K562 (cell line): ENCODE data around the gene PLXNB1. TPM values are rescaled to one million over a fixed set of nuclear protein-coding genes. Genes with fewer than 3 reads are reported as not detected.

Source experiments
- ATAC-seq: fragments of 200-7000 bp; cut with Tn5 transposase; 3 replicates; pipeline ENCODE4 v1.9.1; 2020; ENCODE audit warnings: moderate library complexity
- BruUV-seq: library from RNA; stranded (reverse); fragments of 400-500 nt; replicated peaks from 2 replicates; lab custom pipeline; 2021; lab: Mats Ljungman, UMichigan
- CTCF ChIA-PET: fragments of 300-600 bp; formaldehyde crosslinking; extraction: SDS; loops from one replicate; lab custom pipeline; 2021; ENCODE audit warnings: low intra/inter-chr PET ratio; lab: Yijun Ruan, JAX
- POLR2A ChIA-PET: fragments of 300-600, 350-650 bp; sonication (Branson Sonifier 250); formaldehyde crosslinking; extraction: SDS; loops from one replicate; lab custom pipeline; 2021; ENCODE audit warnings: antibody characterized with exemption, inconsistent platforms; lab: Yijun Ruan, JAX
- DNase-seq, 4 experiments: peaks; one replicate each; pipeline versions ENCODE4 v3.0.0 to v3.0.0-alpha.2; 2011 to 2018; ENCODE audit warnings: low spot score in 3 of 4, mixed read lengths in 3 of 4; ENCODE audit errors: extremely low read depth in 1 of 4
- FAIRE-seq: peaks from 2 replicates; lab custom pipeline; 2011; peaks lifted over from hg19 to GRCh38; lab: Jason Lieb, UNC
- H2AFZ ChIP-seq: 2 replicates; pipeline ENCODE4 v1.6.0; 2011; ENCODE audit warnings: low read depth, low read length, control low read depth, inconsistent platforms
- H3K27ac ChIP-seq: fragments of 200-600 bp; 3 replicates; pipeline ENCODE4 v1.8.0; 2011; ENCODE audit warnings: low read depth, mild to moderate bottlenecking, control low read depth, inconsistent platforms, low read length, moderate library complexity, mixed read lengths; ENCODE audit errors: extremely low read depth
- H3K27me3 ChIP-seq, 2 experiments: fragments of 300-600 bp in 1 of 2; 2 replicates in 1 of 2; 3 replicates in 1 of 2; pipeline versions ENCODE4 v1.6.0 to v1.8.0; 2011; ENCODE audit warnings: inconsistent platforms in 2 of 2, low read length in 2 of 2, mild to moderate bottlenecking in 1 of 2, mixed read lengths in 1 of 2, moderate library complexity in 1 of 2; ENCODE audit not compliant: control insufficient read depth in 2 of 2, insufficient read depth in 2 of 2
- H3K36me3 ChIP-seq: fragments of 300-600 bp; 3 replicates; pipeline ENCODE4 v1.8.0; 2011; ENCODE audit warnings: mild to moderate bottlenecking, low read length, inconsistent platforms; ENCODE audit not compliant: control insufficient read depth, insufficient read depth
- H3K4me1 ChIP-seq, 2 experiments: fragments of 200-600 bp in 1 of 2; replicated peaks in 1 of 2; 2 replicates in 1 of 2; 3 replicates in 1 of 2; pipeline versions ENCODE4 v1.5.1 to v1.8.0; 2011; ENCODE audit warnings: inconsistent platforms in 2 of 2, low read length in 2 of 2, mild to moderate bottlenecking in 1 of 2, mixed read lengths in 1 of 2, moderate library complexity in 1 of 2; ENCODE audit not compliant: control insufficient read depth in 2 of 2, insufficient read depth in 2 of 2
- H3K4me2 ChIP-seq: 2 replicates; pipeline ENCODE4 v1.6.1; 2011; ENCODE audit warnings: low read length, control low read depth, inconsistent platforms, mixed read lengths; ENCODE audit not compliant: insufficient read depth
- H3K4me3 ChIP-seq: fragments of 200-600 bp; sonication (generic), shearing (Covaris generic); 2 replicates; pipeline ENCODE4 v1.5.1; 2016; ENCODE audit warnings: control low read depth, inconsistent platforms
- H3K79me2 ChIP-seq: fragments of 200-600 bp; 3 replicates; pipeline ENCODE4 v1.8.0; 2011; ENCODE audit warnings: low read length, inconsistent platforms; ENCODE audit not compliant: control insufficient read depth, insufficient read depth
- H3K9ac ChIP-seq, 2 experiments: 2 replicates each; pipeline versions ENCODE4 v1.6.0 to v1.6.1; 2011; ENCODE audit warnings: low read depth in 2 of 2, low read length in 2 of 2, control low read depth in 1 of 2, inconsistent platforms in 1 of 2, mild to moderate bottlenecking in 1 of 2, mixed read lengths in 1 of 2; ENCODE audit not compliant: insufficient read depth in 1 of 2
- H3K9me1 ChIP-seq: one replicate; pipeline ENCODE4 v1.6.0; 2011; ENCODE audit warnings: inconsistent platforms, mild to moderate bottlenecking, low read length, moderate library complexity; ENCODE audit not compliant: control insufficient read depth, insufficient read depth
- H3K9me3 ChIP-seq: replicated peaks from 2 replicates; pipeline ENCODE4 v1.5.1; 2011; ENCODE audit warnings: low read depth, low read length, inconsistent platforms; ENCODE audit not compliant: control insufficient read depth, insufficient read depth
- H4K20me1 ChIP-seq: replicated peaks from 2 replicates; pipeline ENCODE4 v1.6.1; 2011; ENCODE audit warnings: low read length, inconsistent platforms, mixed read lengths; ENCODE audit not compliant: control insufficient read depth, insufficient read depth
- FOXK2 ChIP-seq, 2 experiments: fragments of 450-650 bp; IDR thresholded peaks in 1 of 2; conservative IDR thresholded peaks in 1 of 2; 2 replicates each; pipeline ENCODE4 v1.6.1; 2016; ENCODE audit warnings: low read depth in 2 of 2, mild to moderate bottlenecking in 1 of 2
- FOXP1 ChIP-seq: sonication (generic); formaldehyde crosslinking; IDR thresholded peaks from 2 replicates; pipeline ENCODE4 v1.8.0; 2022; ENCODE audit warnings: mild to moderate bottlenecking, missing genetic modification reagents
- JUN ChIP-seq, 2 experiments: sonication (generic) in 1 of 2; formaldehyde crosslinking in 1 of 2; IDR thresholded peaks; 2 replicates each; pipeline versions ENCODE4 v1.6.1 to v1.8.0; 2012 to 2022; ENCODE audit warnings: borderline replicate concordance in 2 of 2, mild to moderate bottlenecking in 2 of 2, improper control_type of control experiment in 1 of 2, low read depth in 1 of 2, low read length in 1 of 2, missing genetic modification reagents in 1 of 2
- MAFF ChIP-seq: IDR thresholded peaks from 2 replicates; pipeline ENCODE4 v1.6.1; 2012; ENCODE audit warnings: low read length, improper control_type of control experiment
- PHF20 ChIP-seq: fragments of 450-650 bp; IDR thresholded peaks from 2 replicates; pipeline ENCODE4 v1.6.1; 2018; ENCODE audit not compliant: partially characterized antibody
- PML ChIP-seq: IDR thresholded peaks from 2 replicates; pipeline ENCODE4 v1.6.1; 2012; ENCODE audit warnings: low read length, inconsistent platforms
- RFX5 ChIP-seq: IDR thresholded peaks from 2 replicates; pipeline ENCODE4 v1.6.1; 2011; ENCODE audit warnings: low read depth, mild to moderate bottlenecking, improper control_type of control experiment, low read length
- TEAD1 ChIP-seq, 2 experiments: fragments of 450-650 bp in 1 of 2; sonication (generic) in 1 of 2; formaldehyde crosslinking; IDR thresholded peaks; 2 replicates each; pipeline versions ENCODE4 v1.4.0 to v1.8.0; 2020 to 2022; ENCODE audit warnings: mild to moderate bottlenecking in 2 of 2, missing genetic modification reagents in 1 of 2
- YBX1 ChIP-seq: fragments of 450-650 bp; IDR thresholded peaks from 2 replicates; pipeline ENCODE4 v1.7.1; 2016; ENCODE audit warnings: mild to moderate bottlenecking
- ZNF699 ChIP-seq: fragments of 250-450 bp; sonication (Bioruptor Pico); IDR thresholded peaks from 2 replicates; pipeline ENCODE4 v1.8.0; 2021; ENCODE audit warnings: mild to moderate bottlenecking, moderate library complexity; ENCODE audit not compliant: insufficient replicate concordance
- whole genome bisulfite sequencing: fragments of 100-300 bp; shearing (Covaris generic); methylation state at CpG from one replicate; pipeline ENCODE4 v1.1.6; 2016; ENCODE audit warnings: low coverage, mixed read lengths; ENCODE audit not compliant: insufficient coverage; ENCODE audit errors: missing lambda C conversion rate; 5-methylcytosine and 5-hydroxymethylcytosine counted together
- in situ Hi-C: fragments of 300-500 bp; cut with MboI; formaldehyde crosslinking; loops from 4 replicates; pipeline ENCODE4 v1.15.0; 2018; ENCODE audit warnings: inconsistent platforms, mixed read lengths
- intact Hi-C: fragments of 100-400 bp; cut with micrococcal nuclease; formaldehyde crosslinking; loops from 2 replicates; pipeline ENCODE4 v1.14.2; 2022
- polyA plus RNA-seq, 8 experiments: library from polyadenylated mRNA; depleted of rRNA in 4 of 8; stranded (reverse) in 5 of 8; unstranded in 3 of 8; fragments of >200 nt; fragmentation: Nextera tagmentation in 2 of 8; fragmentation: Illumina TruSeq in 1 of 8; extraction: Ambion mirVana in 2 of 8; extraction: Trizol in 1 of 8; gene quantifications; 2 replicates each; pipeline versions ENCODE4 v1.2.1 to v1.2.3, GENCODE V29; 2011 to 2014; ENCODE audit warnings: inconsistent platforms in 1 of 8, missing spikeins in 1 of 8
- total RNA-seq, 7 experiments: library from RNA; depleted of rRNA in 6 of 7; stranded (reverse); fragments of >200 nt in 6 of 7; fragmentation: Illumina TruSeq in 2 of 7; extraction: Trizol in 2 of 7; gene quantifications; 2 replicates each; pipeline versions ENCODE4 v1.2.1 to v1.2.3, GENCODE V29; 2011 to 2021; ENCODE audit warnings: low replicate concordance in 1 of 7
- TF ChIP-seq, protein P1 (sequence below): sonication (generic); formaldehyde crosslinking; IDR thresholded peaks from 2 replicates; pipeline ENCODE4 v1.8.1; 2022; ENCODE audit warnings: missing genetic modification reagents
- TF ChIP-seq, protein P2 (sequence below): sonication (generic); formaldehyde crosslinking; IDR thresholded peaks from 2 replicates; pipeline ENCODE4 v1.8.0; 2022; ENCODE audit warnings: missing genetic modification reagents, mild to moderate bottlenecking, moderate library complexity, borderline replicate concordance
- TF ChIP-seq, protein P3 (sequence below), 2 experiments: IDR thresholded peaks; 2 replicates each; pipeline ENCODE4 v1.6.1; 2012; ENCODE audit warnings: improper control_type of control experiment in 2 of 2, low read depth in 2 of 2, low read length in 2 of 2, borderline replicate concordance in 1 of 2

PLXNB1 gene
- total and polyA plus RNA-seq, 9 of the 15 experiments (the other 6 are each of a cell fraction or from before 2014, with no cell fraction given) = 0.17 to 17.4 (median 6.0) TPM

DNA sequence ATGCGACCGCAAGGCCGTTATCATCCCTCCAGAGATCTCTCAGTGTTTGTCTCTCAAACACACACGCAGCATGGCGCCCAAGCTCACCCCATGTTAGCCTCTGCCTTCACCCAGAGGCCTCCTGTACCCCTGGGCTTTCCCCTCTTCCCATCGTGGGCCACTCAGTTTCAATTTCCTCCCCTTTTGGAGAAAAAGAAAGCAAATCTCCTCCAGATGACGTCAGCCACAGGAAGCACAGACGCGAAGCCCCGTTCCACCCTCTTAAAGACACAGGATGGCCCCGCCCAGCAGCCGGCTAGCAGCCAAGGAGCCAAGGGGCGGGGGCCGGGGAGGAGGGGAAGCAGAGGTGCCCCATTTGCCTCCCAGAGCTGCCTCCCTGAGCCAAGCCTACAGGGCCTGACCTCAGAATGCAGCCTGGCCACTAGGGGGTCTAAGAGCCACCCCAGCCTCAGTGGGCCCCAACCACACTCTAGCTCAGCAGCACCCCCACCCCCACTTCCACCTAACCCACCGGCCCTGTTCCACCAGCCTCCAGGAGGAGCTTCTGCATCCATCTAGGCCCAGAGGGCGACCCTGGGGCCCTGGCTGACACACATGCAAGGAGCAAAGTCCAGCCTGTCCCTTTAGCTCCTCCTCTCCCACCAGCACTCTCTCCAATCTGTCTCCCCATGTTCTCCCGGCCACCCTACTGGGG, 43.2 kb upstream of the PLXNB1 start (continued):
- TF ChIP-seq, protein P1, sequence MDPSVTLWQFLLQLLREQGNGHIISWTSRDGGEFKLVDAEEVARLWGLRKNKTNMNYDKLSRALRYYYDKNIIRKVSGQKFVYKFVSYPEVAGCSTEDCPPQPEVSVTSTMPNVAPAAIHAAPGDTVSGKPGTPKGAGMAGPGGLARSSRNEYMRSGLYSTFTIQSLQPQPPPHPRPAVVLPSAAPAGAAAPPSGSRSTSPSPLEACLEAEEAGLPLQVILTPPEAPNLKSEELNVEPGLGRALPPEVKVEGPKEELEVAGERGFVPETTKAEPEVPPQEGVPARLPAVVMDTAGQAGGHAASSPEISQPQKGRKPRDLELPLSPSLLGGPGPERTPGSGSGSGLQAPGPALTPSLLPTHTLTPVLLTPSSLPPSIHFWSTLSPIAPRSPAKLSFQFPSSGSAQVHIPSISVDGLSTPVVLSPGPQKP (CRISPR knock-in tag) = no peak
- TF ChIP-seq YBX1 (no peak), FOXK2 (conservative IDR thresholded peaks at IDR 0.05 in 1 of 2, IDR thresholded peaks at IDR 0.05 in 1 of 2; ENCODE audit: low read depth in 2 of 2) (no peak; a peak in 1 of 4 replicates), ZNF699 (CRISPR knock-in tag) (no peak), PML (no peak; the same call in 1 of the 2 replicates), FOXP1 (CRISPR knock-in tag) (peak; percentile 43; the same call in 1 of the 2 replicates)
- TF ChIP-seq, protein P2, sequence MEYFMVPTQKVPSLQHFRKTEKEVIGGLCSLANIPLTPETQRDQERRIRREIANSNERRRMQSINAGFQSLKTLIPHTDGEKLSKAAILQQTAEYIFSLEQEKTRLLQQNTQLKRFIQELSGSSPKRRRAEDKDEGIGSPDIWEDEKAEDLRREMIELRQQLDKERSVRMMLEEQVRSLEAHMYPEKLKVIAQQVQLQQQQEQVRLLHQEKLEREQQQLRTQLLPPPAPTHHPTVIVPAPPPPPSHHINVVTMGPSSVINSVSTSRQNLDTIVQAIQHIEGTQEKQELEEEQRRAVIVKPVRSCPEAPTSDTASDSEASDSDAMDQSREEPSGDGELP (CRISPR knock-in tag) = peak; percentile 53; the same call in 1 of the 2 replicates

DNA sequence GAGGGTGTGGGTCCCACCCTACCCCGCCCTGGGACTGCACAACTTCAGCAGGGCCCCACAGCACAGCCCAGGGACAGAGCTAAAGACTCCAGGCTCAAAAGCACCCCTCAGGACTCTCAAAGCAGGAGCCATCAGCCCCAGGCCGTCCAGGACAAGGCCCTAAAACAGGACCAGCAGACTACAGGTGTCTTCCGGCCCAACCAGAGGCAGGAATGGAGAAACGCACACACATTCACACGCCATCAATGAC, 42.7 kb upstream of the PLXNB1 start:
- intact Hi-C loops = loop anchor here (2.0 kb wide), 1 partner anchor 34 kb away; no protein-coding TSS in a partner anchor
- Histone ChIP-seq H3K27me3 (no peaks in the 10 kb centered on the region), H4K20me1 (no peaks in the 10 kb centered on the region), H3K36me3 (peaks cover 19% of the 10 kb centered on the region; the same call in 1 of the 3 replicates), H3K9me1 (no peaks in the 10 kb centered on the region), H3K9me3 (no peaks in the 10 kb centered on the region), H3K27ac (peak overlapping the region; percentile 99), H3K4me1 (peaks cover 5 to 39% of the 10 kb centered on the region in 2 experiments; a peak in 4 of 5 replicates), H3K4me2 (peak overlapping the region; percentile 94), H3K9ac (peak overlapping the region; percentile 90 to 94), H3K4me3 (peak overlapping the region; percentile 46), H2AFZ (peak overlapping the region; percentile 99), H3K79me2 (peaks cover 24% of the 10 kb centered on the region)
- FAIRE-seq = no peak
- CTCF ChIA-PET = no interaction called here
- POLR2A ChIA-PET = interaction anchor here (0.6 to 2.5 kb wide), 10 partner anchors 11 to 163 kb away, joined by 3 to 7 read pairs (median 4); partner anchors contain the start of genes ATRIP, CCDC51, SHISA5 and SLC26A6
- DNase-seq = peak in 3 of 4 experiments; percentile 42 to 54 (median 42)
- WGBS = 0% methylated on average over 3 of the region's 5 CpGs
- in situ Hi-C loops = no loop called here
- TSS peak; percentile 83 for BruUV-seq
- ATAC-seq = peak; percentile 73
- TF ChIP-seq RFX5 (no peak), PHF20 (peak; percentile 26), MAFF (no peak), TEAD1 (CRISPR knock-in tag; IDR thresholded peaks at IDR 0.05) (0 out of 4 replicates have a peak, but pooled peaks of 1 of the 2 experiments have one; percentile 14), JUN (IDR thresholded peaks at IDR 0.05; ENCODE audit: borderline replicate concordance, low read depth, low read length) (no peak), JUN (CRISPR knock-in tag; IDR thresholded peaks at IDR 0.05; ENCODE audit: borderline replicate concordance) (0 out of 2 replicates have a peak, but pooled peaks have one; percentile 7)
- TF ChIP-seq, protein P3, sequence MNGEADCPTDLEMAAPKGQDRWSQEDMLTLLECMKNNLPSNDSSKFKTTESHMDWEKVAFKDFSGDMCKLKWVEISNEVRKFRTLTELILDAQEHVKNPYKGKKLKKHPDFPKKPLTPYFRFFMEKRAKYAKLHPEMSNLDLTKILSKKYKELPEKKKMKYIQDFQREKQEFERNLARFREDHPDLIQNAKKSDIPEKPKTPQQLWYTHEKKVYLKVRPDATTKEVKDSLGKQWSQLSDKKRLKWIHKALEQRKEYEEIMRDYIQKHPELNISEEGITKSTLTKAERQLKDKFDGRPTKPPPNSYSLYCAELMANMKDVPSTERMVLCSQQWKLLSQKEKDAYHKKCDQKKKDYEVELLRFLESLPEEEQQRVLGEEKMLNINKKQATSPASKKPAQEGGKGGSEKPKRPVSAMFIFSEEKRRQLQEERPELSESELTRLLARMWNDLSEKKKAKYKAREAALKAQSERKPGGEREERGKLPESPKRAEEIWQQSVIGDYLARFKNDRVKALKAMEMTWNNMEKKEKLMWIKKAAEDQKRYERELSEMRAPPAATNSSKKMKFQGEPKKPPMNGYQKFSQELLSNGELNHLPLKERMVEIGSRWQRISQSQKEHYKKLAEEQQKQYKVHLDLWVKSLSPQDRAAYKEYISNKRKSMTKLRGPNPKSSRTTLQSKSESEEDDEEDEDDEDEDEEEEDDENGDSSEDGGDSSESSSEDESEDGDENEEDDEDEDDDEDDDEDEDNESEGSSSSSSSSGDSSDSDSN (IDR thresholded peaks at IDR 0.05; ENCODE audit: borderline replicate concordance in 1 of 2, low read depth in 2 of 2, low read length in 2 of 2) = peak; percentile 11 to 56; a peak in 1 of 4 replicates
